Gastrocnemius medialis (tissue), 4 donors: Measurements from ENCODE around the gene TLCD2. TPM values are rescaled to one million over a fixed set of nuclear protein-coding genes. Genes with fewer than 3 reads are reported as not detected.
A peak's percentile ranks its signal among the peaks of the same experiment; 100 is the strongest.

Experiments used
- ATAC-seq, 2 donors: fragments of 150-250 bp; one replicate each; pipeline ENCODE4 v1.9.1; 2016
- DNase-seq, 2 donors: peaks; one replicate each; pipeline ENCODE4 v3.0.0-alpha.2; 2019
- H3K27ac ChIP-seq, 4 donors: fragments of 200-600 bp; sonication (generic); 1 replicate in 1 of 4; 2 replicates in 3 of 4; pipeline ENCODE4 v1.5.1; 2016 to 2018; ENCODE audit warnings: mild to moderate bottlenecking in 2 of 4, moderate library complexity in 1 of 4
- H3K27me3 ChIP-seq, 3 donors: fragments of 200-600 bp; sonication (generic) in 2 of 3; 1 replicate in 1 of 3; 2 replicates in 2 of 3; pipeline versions ENCODE4 v1.5.1 to v1.6.0; 2016 to 2019; ENCODE audit warnings: mild to moderate bottlenecking in 1 of 3, moderate library complexity in 1 of 3
- H3K36me3 ChIP-seq, 2 donors: fragments of 200-600 bp; sonication (generic) in 1 of 2; one replicate each; pipeline ENCODE4 v1.5.1; 2017 to 2018
- H3K4me1 ChIP-seq, 2 donors: fragments of 200-600 bp; sonication (generic) in 1 of 2; one replicate each; pipeline ENCODE4 v1.5.1; 2016 to 2017; ENCODE audit warnings: mild to moderate bottlenecking in 2 of 2
- H3K4me3 ChIP-seq, 4 donors: fragments of 200-600 bp; sonication (generic) in 3 of 4; 1 replicate in 1 of 4; 2 replicates in 3 of 4; pipeline ENCODE4 v1.5.1; 2016 to 2019; ENCODE audit warnings: mild to moderate bottlenecking in 2 of 4
- H3K9me3 ChIP-seq, 3 donors: fragments of 200-600 bp; sonication (generic) in 2 of 3; 1 replicate in 1 of 3; 2 replicates in 2 of 3; pipeline ENCODE4 v1.5.1; 2016 to 2019
- CTCF ChIP-seq, 5 experiments: fragments of 450-650 bp in 3 of 5; fragments of 200-600 bp in 2 of 5; sonication (generic) in 2 of 5; IDR thresholded peaks in 4 of 5; conservative IDR thresholded peaks in 1 of 5; 1 replicate in 4 of 5; 2 replicates in 1 of 5; pipeline ENCODE4 v1.5.1; 2016 to 2019; ENCODE audit warnings: antibody characterized with exemption in 5 of 5, mild to moderate bottlenecking in 3 of 5, moderate library complexity in 3 of 5
- POLR2A ChIP-seq, 2 donors: fragments of 450-650 bp; IDR thresholded peaks; one replicate each; pipeline ENCODE4 v1.6.1; 2017; ENCODE audit warnings: antibody characterized with exemption in 2 of 2, mild to moderate bottlenecking in 2 of 2, moderate library complexity in 2 of 2
- in situ Hi-C, 4 donors: fragments of 200-750 bp; cut with MboI; loops; one replicate each; pipeline versions ENCODE4 v1.15.0 to v1.8.0; 2017; ENCODE audit warnings: low sequenced_read_pairs in 4 of 4
- intact Hi-C: fragments of 100-400 bp; cut with DNase I; formaldehyde crosslinking; loops from one replicate; pipeline ENCODE4 v1.15.1; 2023; ENCODE audit warnings: low total_unique reads
- total RNA-seq, 4 donors: library from RNA; depleted of rRNA; stranded (reverse); fragments of >200 nt; gene quantifications; one replicate each; pipeline versions ENCODE4 v1.1.0 to v1.2.3, GENCODE V29; 2016

TLCD2 gene
- total RNA-seq, 4 donors from 2014 or later, result 0.66 to 0.95 (median 0.85) TPM

GRCh38 chr17:1732833-1733321 lies 22.7 kb upstream of the TLCD2 start:
- no peak for DNase-seq
- no peak for ATAC-seq
- intact Hi-C loops, result no loop called here
- Histone ChIP-seq H3K9me3 (no peaks in the 10 kb centered on the region), H3K27me3 (no peaks in the 10 kb centered on the region), H3K36me3 (peaks cover 0 to 65% of the 10 kb centered on the region in 2 donors), H3K4me3 (no peak overlapping the region), H3K4me1 (peaks cover 36 to 37% of the 10 kb centered on the region in 2 donors), H3K27ac (peak overlapping the region; percentile 26 to 100 (median 99))
- TF ChIP-seq POLR2A (IDR thresholded peaks at IDR 0.05), result no peak
- no peak for TF ChIP-seq CTCF (IDR thresholded peaks at IDR 0.05 in 4 of 5, conservative IDR thresholded peaks at IDR 0.05 in 1 of 5)
- in situ Hi-C loops, result no loop called here

- DNase-seq (no peak), ATAC-seq (no peak)
- Histone ChIP-seq H3K4me1 (peaks cover 36 to 41% of the 10 kb centered on the region in 2 donors), H3K9me3 (no peaks in the 10 kb centered on the region), H3K27me3 (no peaks in the 10 kb centered on the region), H3K36me3 (peaks cover 0 to 63% of the 10 kb centered on the region in 2 donors), H3K27ac (peak overlapping the region; percentile 99 to 100 (median 99)), H3K4me3 (no peak overlapping the region)
- intact Hi-C loops, result no loop called here
- in situ Hi-C loops, result no loop called here
- TF ChIP-seq CTCF (IDR thresholded peaks at IDR 0.05 in 4 of 5, conservative IDR thresholded peaks at IDR 0.05 in 1 of 5) (no peak), POLR2A (IDR thresholded peaks at IDR 0.05) (no peak)
Observed at GRCh38 chr17:1732241-1732832, 22.2 kb upstream of the TLCD2 start.

- ATAC-seq (no peak), DNase-seq (no peak)
- peak; percentile 45 to 46 for TF ChIP-seq POLR2A (IDR thresholded peaks at IDR 0.05)
- TF ChIP-seq CTCF (IDR thresholded peaks at IDR 0.05 in 4 of 5, conservative IDR thresholded peaks at IDR 0.05 in 1 of 5), result no peak
- intact Hi-C loops, result loop anchor here (2.0 kb wide), 1 partner anchor 32 kb away; the partner anchor contains the start of gene SERPINF1
- H3K27me3 ChIP-seq, result no peaks in the 10 kb centered on the region
- in situ Hi-C loops, result no loop called here
- peak overlapping the region; percentile 99 to 100 (median 99) for H3K27ac ChIP-seq
- peaks cover 0 to 62% of the 10 kb centered on the region in 2 donors for H3K36me3 ChIP-seq
- no peaks in the 10 kb centered on the region for H3K9me3 ChIP-seq
- H3K4me3 ChIP-seq, result peak overlapping the region in 3 of 4 donors; percentile 6 to 47 (median 17)
- peaks cover 38 to 43% of the 10 kb centered on the region in 2 donors for H3K4me1 ChIP-seq
Observed at GRCh38 chr17:1731194-1731506, 21.0 kb upstream of the TLCD2 start.

- Histone ChIP-seq H3K36me3 (peaks cover 0 to 60% of the 10 kb centered on the region in 2 donors), H3K27me3 (no peaks in the 10 kb centered on the region), H3K9me3 (no peaks in the 10 kb centered on the region), H3K4me3 (peak overlapping the region; percentile 29 to 47 (median 38)), H3K4me1 (peaks cover 40 to 48% of the 10 kb centered on the region in 2 donors), H3K27ac (peak overlapping the region; percentile 99 to 100 (median 99))
- intact Hi-C loops (loop anchor here (2.0 kb wide), 1 partner anchor 32 kb away; the partner anchor contains the start of gene SERPINF1), in situ Hi-C loops (no loop called here)
- no peak for TF ChIP-seq CTCF (IDR thresholded peaks at IDR 0.05 in 4 of 5, conservative IDR thresholded peaks at IDR 0.05 in 1 of 5)
- TF ChIP-seq POLR2A (IDR thresholded peaks at IDR 0.05), result peak; percentile 73 to 85
- ATAC-seq (peak; percentile 91 to 92), DNase-seq (peak; percentile 96)
Observed at GRCh38 chr17:1730326-1731193, 20.4 kb upstream of the TLCD2 start.
